H9 (cell line): ENCODE results near the gene STIL. TPM values are rescaled to one million over a fixed set of nuclear protein-coding genes. Genes with fewer than 3 reads are reported as not detected.

ENCODE experiments used
- DNase-seq: peaks from one replicate; pipeline ENCODE4 v3.0.0-alpha.2; 2017
- H2AFZ ChIP-seq: one replicate; pipeline ENCODE4 v1.6.1; 2013; ENCODE audit warnings: mild to moderate bottlenecking, low read length, control low read depth, moderate library complexity
- H2AK5ac ChIP-seq: 2 replicates; pipeline ENCODE4 v1.6.1; 2013; ENCODE audit warnings: low read length, control low read depth, mixed read lengths; ENCODE audit not compliant: insufficient read length
- H2BK120ac ChIP-seq: one replicate; pipeline ENCODE4 v1.6.1; 2013; ENCODE audit warnings: low read depth, mild to moderate bottlenecking, low read length, control low read depth, inconsistent platforms; ENCODE audit not compliant: poor library complexity, severe bottlenecking
- H2BK12ac ChIP-seq: 2 replicates; pipeline ENCODE4 v1.6.1; 2013; ENCODE audit warnings: low read length, control low read depth, mixed read lengths, low read depth; ENCODE audit not compliant: insufficient read length
- H2BK15ac ChIP-seq: 2 replicates; pipeline ENCODE4 v1.6.1; 2013; ENCODE audit warnings: low read depth, low read length, control low read depth
- H2BK20ac ChIP-seq: one replicate; pipeline ENCODE4 v1.6.1; 2013; ENCODE audit warnings: low read depth, mild to moderate bottlenecking, low read length, control low read depth, inconsistent platforms; ENCODE audit not compliant: poor library complexity, severe bottlenecking
- H2BK5ac ChIP-seq: 2 replicates; pipeline ENCODE4 v1.6.1; 2013; ENCODE audit warnings: low read length, control low read depth, mixed read lengths; ENCODE audit not compliant: insufficient read length
- H3K14ac ChIP-seq: 2 replicates; pipeline ENCODE4 v1.6.1; 2013; ENCODE audit warnings: low read length, control low read depth; ENCODE audit not compliant: insufficient read depth
- H3K18ac ChIP-seq: 2 replicates; pipeline ENCODE4 v1.6.1; 2013; ENCODE audit warnings: low read depth, mild to moderate bottlenecking, mixed read lengths, low read length, control low read depth; ENCODE audit not compliant: insufficient read length
- H3K23ac ChIP-seq: 2 replicates; pipeline ENCODE4 v1.6.1; 2013; ENCODE audit warnings: low read length, control low read depth, mixed read lengths, low read depth; ENCODE audit not compliant: insufficient read length
- H3K23me2 ChIP-seq: 2 replicates; pipeline ENCODE4 v1.6.1; 2013; ENCODE audit warnings: low read depth, mild to moderate bottlenecking, mixed read lengths, low read length, control low read depth; ENCODE audit not compliant: insufficient read length, poor library complexity, severe bottlenecking
- H3K27ac ChIP-seq: 2 replicates; pipeline ENCODE4 v1.5.1; 2013; ENCODE audit warnings: low read length, control low read depth, mixed read lengths, low read depth; ENCODE audit not compliant: insufficient read length
- H3K27me3 ChIP-seq: 2 replicates; pipeline ENCODE4 v1.6.1; 2013; ENCODE audit warnings: low read length, control low read depth, inconsistent platforms; ENCODE audit not compliant: insufficient read depth
- H3K4ac ChIP-seq: 2 replicates; pipeline ENCODE4 v1.6.1; 2013; ENCODE audit warnings: low read depth, mild to moderate bottlenecking, control low read depth, inconsistent platforms, low read length, moderate library complexity
- H3K4me1 ChIP-seq: 2 replicates; pipeline ENCODE4 v1.6.1; 2013; ENCODE audit warnings: low read length, control low read depth, inconsistent platforms; ENCODE audit not compliant: insufficient read depth
- H3K4me2 ChIP-seq: 2 replicates; pipeline ENCODE4 v1.6.1; 2013; ENCODE audit warnings: low read length, control low read depth, mixed read lengths; ENCODE audit not compliant: insufficient read length, insufficient read depth
- H3K56ac ChIP-seq: 2 replicates; pipeline ENCODE4 v1.6.1; 2013; ENCODE audit warnings: low read depth, mild to moderate bottlenecking, mixed read lengths, low read length, control low read depth; ENCODE audit not compliant: insufficient read length
- H3K79me1 ChIP-seq: 2 replicates; pipeline ENCODE4 v1.6.1; 2013; ENCODE audit warnings: low read depth, mild to moderate bottlenecking, moderate library complexity, low read length, control low read depth, inconsistent platforms; ENCODE audit not compliant: insufficient read depth, poor library complexity, severe bottlenecking
- H3K79me2 ChIP-seq: 2 replicates; pipeline ENCODE4 v1.6.1; 2013; ENCODE audit warnings: low read length, control low read depth, inconsistent platforms; ENCODE audit not compliant: insufficient read depth
- H3K9ac ChIP-seq: 2 replicates; pipeline ENCODE4 v1.6.1; 2013; ENCODE audit warnings: low read length, control low read depth, mixed read lengths; ENCODE audit not compliant: insufficient read length; ENCODE audit errors: extremely low read depth
- H3K9me3 ChIP-seq: one replicate; pipeline ENCODE4 v1.6.1; 2013; ENCODE audit warnings: low read depth, low read length, inconsistent platforms; ENCODE audit not compliant: control insufficient read depth
- H3T11ph ChIP-seq: one replicate; pipeline ENCODE4 v1.6.1; 2013; ENCODE audit warnings: mild to moderate bottlenecking, low read length, control low read depth, inconsistent platforms
- H4K20me1 ChIP-seq: one replicate; pipeline ENCODE4 v1.6.1; 2013; ENCODE audit not compliant: control insufficient read depth, insufficient read length, insufficient read depth
- H4K5ac ChIP-seq: 2 replicates; pipeline ENCODE4 v1.6.1; 2013; ENCODE audit warnings: low read depth, mild to moderate bottlenecking, mixed read lengths, low read length, control low read depth; ENCODE audit not compliant: insufficient read length
- H4K8ac ChIP-seq: replicated peaks from 2 replicates; pipeline ENCODE4 v1.6.1; 2013; ENCODE audit warnings: low read length, control low read depth, mixed read lengths, low read depth; ENCODE audit not compliant: insufficient read length
- H4K91ac ChIP-seq: 2 replicates; pipeline ENCODE4 v1.6.1; 2013; ENCODE audit warnings: low read depth, mild to moderate bottlenecking, moderate library complexity, mixed read lengths, low read length, control low read depth; ENCODE audit not compliant: insufficient read length
- H3K27ac Mint-ChIP-seq, 3 experiments: 2 replicates in 2 of 3; 3 replicates in 1 of 3; pipeline ENCODE4 v1.8.0; 2020 to 2021; ENCODE audit warnings: mixed read lengths in 3 of 3, mild to moderate bottlenecking in 1 of 3, moderate library complexity in 1 of 3
- H3K27me3 Mint-ChIP-seq: 2 replicates; pipeline ENCODE4 v1.8.0; 2021; ENCODE audit warnings: low read depth, mild to moderate bottlenecking, moderate library complexity, mixed read lengths
- H3K36me3 Mint-ChIP-seq, 3 experiments: 2 replicates in 2 of 3; 3 replicates in 1 of 3; pipeline ENCODE4 v1.8.0; 2020 to 2021; ENCODE audit warnings: low read depth in 3 of 3, mixed read lengths in 3 of 3; ENCODE audit not compliant: insufficient read depth in 1 of 3
- H3K4me1 Mint-ChIP-seq, 2 experiments: 2 replicates each; pipeline ENCODE4 v1.8.0; 2020; ENCODE audit warnings: mixed read lengths in 2 of 2
- H3K4me3 Mint-ChIP-seq, 2 experiments: 2 replicates in 1 of 2; 3 replicates in 1 of 2; pipeline ENCODE4 v1.8.0; 2020 to 2021; ENCODE audit warnings: mild to moderate bottlenecking in 2 of 2, mixed read lengths in 2 of 2, moderate library complexity in 1 of 2
- H3K9me3 Mint-ChIP-seq, 2 experiments: 2 replicates in 1 of 2; 3 replicates in 1 of 2; pipeline ENCODE4 v1.8.0; 2020; ENCODE audit warnings: mild to moderate bottlenecking in 2 of 2, mixed read lengths in 2 of 2, moderate library complexity in 1 of 2
- WGBS: extraction: QIAGEN DNeasy Blood & Tissue Kit; methylation state at CpG from one replicate; pipeline ENCODE4 v1.1.7; 2013; ENCODE audit warnings: missing lambda C conversion rate, low lambda C conversion rate, mixed read lengths; ENCODE audit not compliant: insufficient read length; ENCODE audit errors: extremely low coverage; 5-methylcytosine and 5-hydroxymethylcytosine counted together
- total RNA-seq: library from RNA; stranded (reverse); gene quantifications from 2 replicates; pipeline ENCODE4 v1.2.1, GENCODE V29; 2021
- TF ChIP-seq, protein P1 (sequence below): fragments of 200-600 bp; sonication (generic); conservative IDR thresholded peaks from 3 replicates; pipeline ENCODE4 v1.8.0; 2021; ENCODE audit warnings: antibody characterized with exemption, mild to moderate bottlenecking

STIL gene
- total RNA-seq, 1 experiment from 2014 or later = 26.6 TPM

DNA sequence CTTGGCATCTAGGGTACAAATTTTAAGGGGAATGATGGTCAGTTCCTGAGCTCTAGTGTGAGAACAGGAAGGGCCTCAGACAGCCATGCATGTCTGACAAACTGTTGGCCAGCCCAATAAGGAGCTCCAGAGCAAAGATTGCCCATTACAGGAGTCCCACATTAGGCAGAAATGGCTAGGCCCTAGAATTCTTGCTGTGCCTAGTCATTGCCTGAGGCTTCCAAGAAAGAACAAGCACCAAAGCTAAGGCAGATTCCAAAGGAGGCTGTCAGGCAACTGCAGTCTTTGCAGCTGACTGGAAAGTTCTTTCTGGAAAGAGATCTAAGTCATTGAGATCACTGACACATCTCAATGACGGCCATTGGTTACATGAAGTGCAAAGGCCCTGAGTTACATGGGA, 3.9 kb upstream of the STIL start:
- DNase-seq = no peak
- H4K20me1 ChIP-seq = no peaks in the 10 kb centered on the region
- no peak overlapping the region for H3K23ac ChIP-seq
- no peak overlapping the region for H2BK15ac ChIP-seq
- no peak overlapping the region for H2AFZ ChIP-seq
- H3K9me3 Mint-ChIP-seq = no peaks in the 10 kb centered on the region
- H3T11ph ChIP-seq = no peak overlapping the region
- H2AK5ac ChIP-seq = no peak overlapping the region
- H4K91ac ChIP-seq = no peak overlapping the region
- H2BK120ac ChIP-seq = no peak overlapping the region
- H2BK5ac ChIP-seq = no peak overlapping the region
- no peaks in the 10 kb centered on the region for H3K9me3 ChIP-seq
- no peak overlapping the region for H3K18ac ChIP-seq
- no CpG with 5 or more reads among the region's 1 CpG for WGBS
- H3K4ac ChIP-seq = no peak overlapping the region
- no peak overlapping the region for H4K8ac ChIP-seq
- no peaks in the 10 kb centered on the region for H3K27me3 ChIP-seq
- peaks cover 3% of the 10 kb centered on the region; the same call in 1 of the 2 replicates for H3K79me2 ChIP-seq
- peaks cover 3% of the 10 kb centered on the region for H3K23me2 ChIP-seq
- TF ChIP-seq, protein P1, sequence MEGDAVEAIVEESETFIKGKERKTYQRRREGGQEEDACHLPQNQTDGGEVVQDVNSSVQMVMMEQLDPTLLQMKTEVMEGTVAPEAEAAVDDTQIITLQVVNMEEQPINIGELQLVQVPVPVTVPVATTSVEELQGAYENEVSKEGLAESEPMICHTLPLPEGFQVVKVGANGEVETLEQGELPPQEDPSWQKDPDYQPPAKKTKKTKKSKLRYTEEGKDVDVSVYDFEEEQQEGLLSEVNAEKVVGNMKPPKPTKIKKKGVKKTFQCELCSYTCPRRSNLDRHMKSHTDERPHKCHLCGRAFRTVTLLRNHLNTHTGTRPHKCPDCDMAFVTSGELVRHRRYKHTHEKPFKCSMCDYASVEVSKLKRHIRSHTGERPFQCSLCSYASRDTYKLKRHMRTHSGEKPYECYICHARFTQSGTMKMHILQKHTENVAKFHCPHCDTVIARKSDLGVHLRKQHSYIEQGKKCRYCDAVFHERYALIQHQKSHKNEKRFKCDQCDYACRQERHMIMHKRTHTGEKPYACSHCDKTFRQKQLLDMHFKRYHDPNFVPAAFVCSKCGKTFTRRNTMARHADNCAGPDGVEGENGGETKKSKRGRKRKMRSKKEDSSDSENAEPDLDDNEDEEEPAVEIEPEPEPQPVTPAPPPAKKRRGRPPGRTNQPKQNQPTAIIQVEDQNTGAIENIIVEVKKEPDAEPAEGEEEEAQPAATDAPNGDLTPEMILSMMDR = no peak
- H3K4me2 ChIP-seq = no peak overlapping the region
- H3K27ac Mint-ChIP-seq = no peak overlapping the region
- H4K5ac ChIP-seq = no peak overlapping the region
- H3K56ac ChIP-seq = no peak overlapping the region
- no peak overlapping the region for H2BK20ac ChIP-seq
- H3K4me1 ChIP-seq = no peaks in the 10 kb centered on the region
- peaks cover 1 to 5% (median 1%) of the 10 kb centered on the region in 3 experiments; a peak in 5 of 7 replicates for H3K36me3 Mint-ChIP-seq
- no peak overlapping the region for H3K14ac ChIP-seq
- no peak overlapping the region for H3K9ac ChIP-seq
- H2BK12ac ChIP-seq = no peak overlapping the region
- H3K27me3 Mint-ChIP-seq = no peaks in the 10 kb centered on the region
- peaks cover 1 to 5% of the 10 kb centered on the region in 2 experiments for H3K4me1 Mint-ChIP-seq
- no peak overlapping the region for H3K27ac ChIP-seq
- no peak overlapping the region for H3K4me3 Mint-ChIP-seq
- H3K79me1 ChIP-seq = no peaks in the 10 kb centered on the region
